NT2/D1 (cell line): Measurements from ENCODE around the gene IL17RB.

Experiments used
- YY1 ChIP-seq: IDR thresholded peaks from 2 replicates; pipeline ENCODE4 v1.6.1; 2011; ENCODE audit not compliant: insufficient read length, insufficient read depth
- ZNF274 ChIP-seq: IDR thresholded peaks from 2 replicates; pipeline ENCODE4 v1.6.1; 2011; ENCODE audit warnings: mild to moderate bottlenecking, low read depth, low read length

DNA sequence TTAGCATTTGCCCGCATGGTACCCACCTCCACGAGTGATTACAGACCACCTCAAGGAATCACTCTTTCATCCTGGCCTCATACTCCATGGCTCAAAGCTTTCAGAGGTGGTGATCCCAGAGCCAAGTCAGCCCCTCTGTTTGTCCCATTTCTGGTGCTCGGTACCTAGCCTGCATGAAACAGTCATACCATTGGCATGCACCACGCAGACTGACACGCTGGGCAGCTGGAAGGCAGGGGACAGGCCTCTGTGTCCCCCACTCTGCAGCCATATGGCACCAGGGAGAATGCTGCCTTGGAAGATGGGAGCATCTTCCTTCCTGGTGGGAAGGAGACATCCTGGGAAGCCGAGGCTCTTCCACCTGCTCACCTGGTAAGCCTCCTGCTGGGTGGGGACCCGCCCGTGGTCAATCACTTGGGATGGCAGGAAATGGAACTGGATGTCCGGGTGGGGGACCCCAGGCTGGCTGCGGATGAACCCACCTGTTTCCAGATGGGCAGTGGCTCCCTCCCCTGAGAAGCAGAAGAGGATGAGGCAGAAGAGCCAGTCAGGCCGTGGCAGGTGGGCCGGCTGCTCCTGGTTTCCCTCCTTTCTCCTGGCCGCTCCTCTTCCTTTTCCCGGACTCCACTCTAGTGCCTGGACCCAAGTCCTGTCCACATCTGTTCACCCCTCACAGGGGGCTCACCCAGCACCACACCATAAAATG is 27.1 kb upstream of the IL17RB start:
- TF ChIP-seq YY1 (no peak), ZNF274 (no peak)
